ENCODE data around the gene CETP.

The CETP gene

DNA sequence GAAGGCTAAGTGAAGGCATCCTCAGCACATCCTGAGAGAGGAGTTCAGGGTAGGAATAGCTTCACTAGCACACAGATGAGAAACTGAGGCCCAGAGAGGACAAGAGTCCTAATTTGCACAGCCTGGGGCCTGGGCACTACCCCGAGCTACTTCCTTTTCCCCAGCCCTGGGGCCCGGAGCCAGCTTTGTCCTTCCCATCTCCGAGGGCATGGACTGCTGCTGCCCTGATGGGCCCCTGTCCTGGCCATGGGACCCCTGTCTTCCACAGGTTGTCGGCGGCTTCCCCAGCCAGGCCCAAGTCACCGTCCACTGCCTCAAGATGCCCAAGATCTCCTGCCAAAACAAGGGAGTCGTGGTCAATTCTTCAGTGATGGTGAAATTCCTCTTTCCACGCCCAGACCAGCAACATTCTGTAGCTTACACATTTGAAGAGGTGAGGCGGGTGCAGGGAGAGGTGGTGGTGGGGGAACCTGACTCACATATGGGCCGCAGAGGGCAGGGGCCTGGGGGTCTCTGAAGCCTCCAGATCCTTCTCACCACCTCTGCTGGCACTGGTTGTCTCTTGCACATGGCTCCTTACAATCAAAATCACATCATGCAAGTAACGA is 16.2 kb downstream of the CETP start:
- Histone ChIP-seq H3K9ac (ENCODE audit: low read depth, low read length) (no peak overlapping the region), H3K9me3 (ENCODE audit: insufficient read depth, low read length, severe bottlenecking) (no peaks in the 10 kb centered on the region), H3K27me3 (ENCODE audit: insufficient read depth, low read length, poor library complexity) (peaks cover 2% of the 10 kb centered on the region), H3K36me3 (ENCODE audit: insufficient read depth, low read length) (no peaks in the 10 kb centered on the region), H3K4me1 (ENCODE audit: insufficient read depth, low read length) (no peaks in the 10 kb centered on the region), H4K20me1 (ENCODE audit: insufficient read depth, low read length) (no peaks in the 10 kb centered on the region), H3K27ac (ENCODE audit: low read length) (no peak overlapping the region), H3K79me2 (ENCODE audit: insufficient read depth, low read length) (no peaks in the 10 kb centered on the region), H3K4me2 (ENCODE audit: insufficient read depth, low read length) (no peak overlapping the region), H2AFZ (ENCODE audit: low read depth, low read length) (no peak overlapping the region), H3K4me3 (ENCODE audit: low read depth in 1 of 2, low read length in 2 of 2) (no peak overlapping the region)
- DNase-seq (no peak), ATAC-seq (ENCODE audit: insufficient read depth, low read depth) (no peak)
- TF ChIP-seq, protein P1, sequence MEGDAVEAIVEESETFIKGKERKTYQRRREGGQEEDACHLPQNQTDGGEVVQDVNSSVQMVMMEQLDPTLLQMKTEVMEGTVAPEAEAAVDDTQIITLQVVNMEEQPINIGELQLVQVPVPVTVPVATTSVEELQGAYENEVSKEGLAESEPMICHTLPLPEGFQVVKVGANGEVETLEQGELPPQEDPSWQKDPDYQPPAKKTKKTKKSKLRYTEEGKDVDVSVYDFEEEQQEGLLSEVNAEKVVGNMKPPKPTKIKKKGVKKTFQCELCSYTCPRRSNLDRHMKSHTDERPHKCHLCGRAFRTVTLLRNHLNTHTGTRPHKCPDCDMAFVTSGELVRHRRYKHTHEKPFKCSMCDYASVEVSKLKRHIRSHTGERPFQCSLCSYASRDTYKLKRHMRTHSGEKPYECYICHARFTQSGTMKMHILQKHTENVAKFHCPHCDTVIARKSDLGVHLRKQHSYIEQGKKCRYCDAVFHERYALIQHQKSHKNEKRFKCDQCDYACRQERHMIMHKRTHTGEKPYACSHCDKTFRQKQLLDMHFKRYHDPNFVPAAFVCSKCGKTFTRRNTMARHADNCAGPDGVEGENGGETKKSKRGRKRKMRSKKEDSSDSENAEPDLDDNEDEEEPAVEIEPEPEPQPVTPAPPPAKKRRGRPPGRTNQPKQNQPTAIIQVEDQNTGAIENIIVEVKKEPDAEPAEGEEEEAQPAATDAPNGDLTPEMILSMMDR (IDR thresholded peaks at IDR 0.05; ENCODE audit: borderline replicate concordance, extremely low read depth, low read length, poor library complexity, severe bottlenecking): no peak
- TF ChIP-seq EZH2 (IDR thresholded peaks at IDR 0.05; ENCODE audit: borderline replicate concordance, low read depth, low read length, severe bottlenecking): no peak

DNA sequence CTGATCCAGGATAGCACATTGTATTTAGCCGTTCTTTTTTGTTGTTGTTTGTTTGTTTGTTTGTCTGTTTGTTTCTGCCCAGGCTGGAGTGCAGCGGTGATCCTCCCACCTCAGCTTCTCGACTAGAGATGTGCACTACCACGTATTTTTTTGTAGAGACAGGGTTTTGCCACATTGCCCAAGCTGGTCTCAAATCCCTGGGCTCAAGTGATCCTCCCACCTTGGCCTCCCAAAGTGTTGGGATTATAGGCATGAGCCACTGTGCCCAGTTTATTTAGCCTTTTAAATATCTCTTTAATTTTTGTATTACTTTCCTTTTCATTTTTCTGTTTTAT is 18.4 kb downstream of the CETP start:
- H3K36me3 ChIP-seq (ENCODE audit: insufficient read depth, low read length): no peaks in the 10 kb centered on the region
- H3K4me1 ChIP-seq (ENCODE audit: insufficient read depth, low read length): no peaks in the 10 kb centered on the region
- no peak overlapping the region for H3K27ac ChIP-seq (ENCODE audit: low read length)
- peaks cover 2% of the 10 kb centered on the region for H3K27me3 ChIP-seq (ENCODE audit: insufficient read depth, low read length, poor library complexity)
- H3K79me2 ChIP-seq (ENCODE audit: insufficient read depth, low read length): no peaks in the 10 kb centered on the region
- no peak overlapping the region for H3K9ac ChIP-seq (ENCODE audit: low read depth, low read length)
- TF ChIP-seq EZH2 (IDR thresholded peaks at IDR 0.05; ENCODE audit: borderline replicate concordance, low read depth, low read length, severe bottlenecking): no peak
- TF ChIP-seq, protein P1 (IDR thresholded peaks at IDR 0.05; ENCODE audit: borderline replicate concordance, extremely low read depth, low read length, poor library complexity, severe bottlenecking): no peak
- H3K4me3 ChIP-seq (ENCODE audit: low read depth in 1 of 2, low read length in 2 of 2): no peak overlapping the region
- H3K9me3 ChIP-seq (ENCODE audit: insufficient read depth, low read length, severe bottlenecking): no peaks in the 10 kb centered on the region
- DNase-seq (no peak), ATAC-seq (ENCODE audit: insufficient read depth, low read depth) (no peak)
- no peak overlapping the region for H2AFZ ChIP-seq (ENCODE audit: low read depth, low read length)
- H4K20me1 ChIP-seq (ENCODE audit: insufficient read depth, low read length): no peaks in the 10 kb centered on the region
- no peak overlapping the region for H3K4me2 ChIP-seq (ENCODE audit: insufficient read depth, low read length)

DNA sequence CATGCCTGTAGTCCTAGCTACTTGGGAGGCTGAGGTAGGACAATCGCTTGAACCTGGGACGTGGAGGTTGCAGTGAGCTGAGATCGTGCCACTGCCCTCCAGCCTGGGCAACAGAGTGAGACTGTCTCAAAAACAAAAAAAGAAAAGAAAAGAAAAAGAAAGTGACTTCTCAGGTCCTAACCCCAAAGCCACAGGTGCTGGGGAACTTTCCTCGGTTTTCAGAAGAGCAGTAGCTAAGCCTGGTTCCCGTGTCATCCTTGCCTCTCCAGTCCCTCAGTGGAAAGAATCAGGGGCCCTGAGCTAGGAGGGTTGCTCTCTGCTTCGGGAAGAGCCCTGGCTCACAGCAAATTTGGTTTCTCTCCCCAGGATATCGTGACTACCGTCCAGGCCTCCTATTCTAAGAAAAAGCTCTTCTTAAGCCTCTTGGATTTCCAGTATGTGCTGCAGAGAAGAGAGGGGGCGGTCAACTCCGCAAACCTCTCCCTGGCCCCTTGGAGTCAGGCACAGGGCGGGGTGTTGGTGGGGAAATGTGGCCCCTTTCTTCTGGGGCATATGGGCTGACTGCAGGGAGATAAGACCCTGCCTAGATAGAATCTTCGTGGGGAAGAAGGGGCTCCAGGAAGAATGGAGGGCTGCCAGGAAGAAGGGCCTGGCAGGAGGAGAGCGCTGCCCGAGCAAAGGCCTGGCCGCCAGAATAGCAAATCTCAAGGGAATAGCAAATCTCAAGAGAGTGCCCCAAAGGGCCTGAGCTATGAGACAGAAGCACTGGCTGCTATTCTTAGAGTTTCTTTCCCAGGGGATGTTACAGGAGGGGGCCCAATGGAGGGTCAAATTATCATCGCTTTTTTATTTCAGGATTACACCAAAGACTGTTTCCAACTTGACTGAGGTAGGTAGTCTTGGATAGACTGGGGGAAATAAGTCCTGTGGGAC is 19.3 kb downstream of the CETP start:
- ATAC-seq (ENCODE audit: insufficient read depth, low read depth) (no peak), DNase-seq (no peak)
- no peak for TF ChIP-seq EZH2 (IDR thresholded peaks at IDR 0.05; ENCODE audit: borderline replicate concordance, low read depth, low read length, severe bottlenecking)
- TF ChIP-seq, protein P1 (IDR thresholded peaks at IDR 0.05; ENCODE audit: borderline replicate concordance, extremely low read depth, low read length, poor library complexity, severe bottlenecking): no peak
- no peaks in the 10 kb centered on the region for H3K4me1 ChIP-seq (ENCODE audit: insufficient read depth, low read length)
- no peaks in the 10 kb centered on the region for H4K20me1 ChIP-seq (ENCODE audit: insufficient read depth, low read length)
- H2AFZ ChIP-seq (ENCODE audit: low read depth, low read length): no peak overlapping the region
- no peaks in the 10 kb centered on the region for H3K9me3 ChIP-seq (ENCODE audit: insufficient read depth, low read length, severe bottlenecking)
- no peak overlapping the region for H3K9ac ChIP-seq (ENCODE audit: low read depth, low read length)
- H3K36me3 ChIP-seq (ENCODE audit: insufficient read depth, low read length): no peaks in the 10 kb centered on the region
- peaks cover 2% of the 10 kb centered on the region for H3K27me3 ChIP-seq (ENCODE audit: insufficient read depth, low read length, poor library complexity)
- no peak overlapping the region for H3K4me3 ChIP-seq (ENCODE audit: low read depth in 1 of 2, low read length in 2 of 2)
- no peaks in the 10 kb centered on the region for H3K79me2 ChIP-seq (ENCODE audit: insufficient read depth, low read length)
- H3K4me2 ChIP-seq (ENCODE audit: insufficient read depth, low read length): no peak overlapping the region
- no peak overlapping the region for H3K27ac ChIP-seq (ENCODE audit: low read length)
